ENCODE results near the gene HBB.

The HBB gene

GRCh38 chr11:5242208-5242607, 15.3 kb upstream of the HBB start:
- TF ChIP-seq CTCF (IDR thresholded peaks at IDR 0.05) = no peak
- Mint-ChIP-seq H3K4me3 (no peak overlapping the region), H3K36me3 (ENCODE audit: low read depth) (no peaks in the 10 kb centered on the region), H3K27me3 (ENCODE audit: low read depth, poor library complexity) (peaks cover 10% of the 10 kb centered on the region), H3K27ac (no peak overlapping the region), H3K4me1 (no peaks in the 10 kb centered on the region), H3K9me3 (no peaks in the 10 kb centered on the region)
- no peak for DNase-seq

DNA sequence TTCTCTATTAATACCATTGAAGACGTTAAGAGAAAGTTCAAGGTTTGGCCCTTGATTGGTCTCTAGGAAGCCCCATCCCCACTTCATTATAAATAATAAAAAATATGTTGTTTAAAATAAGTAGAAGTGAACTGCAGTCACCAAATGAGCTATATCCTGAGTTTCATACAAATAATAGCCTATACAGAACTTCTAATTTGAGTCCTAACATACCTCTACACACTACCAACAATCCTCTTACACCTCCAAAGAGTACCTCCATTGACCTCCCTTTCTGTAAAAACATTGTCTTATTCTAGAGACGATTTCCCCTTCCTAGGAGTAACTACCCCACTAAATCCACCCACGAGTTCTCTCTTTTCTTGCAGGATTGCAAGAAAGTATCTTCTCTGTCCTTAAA, 14.6 kb upstream of the HBB start:
- Mint-ChIP-seq H3K4me3 (no peak overlapping the region), H3K27ac (no peak overlapping the region)

GRCh38 chr11:5240458-5240857, 13.6 kb upstream of the HBB start:
- no peaks in the 10 kb centered on the region for H3K36me3 Mint-ChIP-seq (ENCODE audit: low read depth)
- H3K4me1 Mint-ChIP-seq = no peaks in the 10 kb centered on the region
- DNase-seq = no peak
- no peak for TF ChIP-seq CTCF (IDR thresholded peaks at IDR 0.05)
- no peaks in the 10 kb centered on the region for H3K9me3 Mint-ChIP-seq
- H3K27me3 Mint-ChIP-seq (ENCODE audit: low read depth, poor library complexity) = peaks cover 11% of the 10 kb centered on the region
- H3K27ac Mint-ChIP-seq = no peak overlapping the region
- H3K4me3 Mint-ChIP-seq = no peak overlapping the region

More for the DNA sequence above, 14.6 kb upstream of the HBB start:
- Mint-ChIP-seq H3K36me3 (ENCODE audit: low read depth) (no peaks in the 10 kb centered on the region), H3K4me1 (no peaks in the 10 kb centered on the region), H3K9me3 (no peaks in the 10 kb centered on the region), H3K27me3 (ENCODE audit: low read depth, poor library complexity) (peaks cover 10% of the 10 kb centered on the region)
- DNase-seq = no peak
- no peak for TF ChIP-seq CTCF (IDR thresholded peaks at IDR 0.05)

GRCh38 chr11:5240056-5240455, 13.2 kb upstream of the HBB start:
- Mint-ChIP-seq H3K27ac (no peak overlapping the region), H3K36me3 (ENCODE audit: low read depth) (no peaks in the 10 kb centered on the region), H3K9me3 (no peaks in the 10 kb centered on the region), H3K4me1 (no peaks in the 10 kb centered on the region), H3K4me3 (no peak overlapping the region), H3K27me3 (ENCODE audit: low read depth, poor library complexity) (peaks cover 15% of the 10 kb centered on the region)
- TF ChIP-seq CTCF (IDR thresholded peaks at IDR 0.05) = no peak
- DNase-seq = no peak

- no peak for TF ChIP-seq CTCF (IDR thresholded peaks at IDR 0.05)
- no peak for DNase-seq
- H3K36me3 Mint-ChIP-seq (ENCODE audit: low read depth) = no peaks in the 10 kb centered on the region
- H3K27me3 Mint-ChIP-seq (ENCODE audit: low read depth, poor library complexity) = peaks cover 18% of the 10 kb centered on the region
- no peak overlapping the region for H3K27ac Mint-ChIP-seq
- H3K4me1 Mint-ChIP-seq = no peaks in the 10 kb centered on the region
- no peaks in the 10 kb centered on the region for H3K9me3 Mint-ChIP-seq
- no peak overlapping the region for H3K4me3 Mint-ChIP-seq
Observed at GRCh38 chr11:5239046-5239445, 12.2 kb upstream of the HBB start.

GRCh38 chr11:5238486-5238885, 11.6 kb upstream of the HBB start:
- H3K27ac Mint-ChIP-seq = no peak overlapping the region
- no peaks in the 10 kb centered on the region for H3K9me3 Mint-ChIP-seq
- DNase-seq = no peak
- no peak for TF ChIP-seq CTCF (IDR thresholded peaks at IDR 0.05)
- H3K4me1 Mint-ChIP-seq = no peaks in the 10 kb centered on the region
- H3K4me3 Mint-ChIP-seq = no peak overlapping the region
- H3K36me3 Mint-ChIP-seq (ENCODE audit: low read depth) = no peaks in the 10 kb centered on the region
- peaks cover 18% of the 10 kb centered on the region for H3K27me3 Mint-ChIP-seq (ENCODE audit: low read depth, poor library complexity)

All from nephron progenitor cell (in vitro differentiated cells).